Astrocyte (in vitro differentiated cells and primary cell): ENCODE results near the gene PLEKHS1. TPM values are rescaled to one million over a fixed set of nuclear protein-coding genes. Genes with fewer than 3 reads are reported as not detected.
A peak's percentile ranks its signal among the peaks of the same experiment; 100 is the strongest.

Experiments
- DNase-seq: peaks from one replicate; pipeline ENCODE4 v3.0.0-alpha.2; 2010; ENCODE audit warnings: low read depth
- FAIRE-seq: peaks from 2 replicates; lab custom pipeline; 2011; peaks lifted over from hg19 to GRCh38; lab: Jason Lieb, UNC
- H2AFZ ChIP-seq: 2 replicates; pipeline ENCODE4 v1.6.0; 2012; ENCODE audit warnings: low read depth, low read length, inconsistent platforms
- H3K27ac ChIP-seq: 2 replicates; pipeline ENCODE4 v1.5.1; 2011; ENCODE audit warnings: low read depth, low read length, inconsistent platforms
- H3K27me3 ChIP-seq: 2 replicates; pipeline ENCODE4 v1.6.0; 2011; ENCODE audit warnings: low read length, inconsistent platforms; ENCODE audit not compliant: insufficient read depth
- H3K36me3 ChIP-seq: 2 replicates; pipeline ENCODE4 v1.5.1; 2011; ENCODE audit warnings: low read length, inconsistent platforms; ENCODE audit not compliant: insufficient read depth
- H3K4me1 ChIP-seq: 2 replicates; pipeline ENCODE4 v1.5.1; 2011; ENCODE audit warnings: low read length, inconsistent platforms; ENCODE audit not compliant: insufficient read depth
- H3K4me2 ChIP-seq: 2 replicates; pipeline ENCODE4 v1.6.0; 2012; ENCODE audit warnings: low read length, inconsistent platforms
- H3K4me3 ChIP-seq: 2 replicates; pipeline ENCODE4 v1.5.1; 2011; ENCODE audit warnings: low read depth, mild to moderate bottlenecking, low read length, inconsistent platforms; ENCODE audit not compliant: insufficient read depth
- H3K79me2 ChIP-seq: 2 replicates; pipeline ENCODE4 v1.6.0; 2012; ENCODE audit warnings: mild to moderate bottlenecking, low read length, inconsistent platforms; ENCODE audit not compliant: insufficient read depth
- H3K9ac ChIP-seq: 2 replicates; pipeline ENCODE4 v1.6.0; 2012; ENCODE audit warnings: mild to moderate bottlenecking, low read length, inconsistent platforms
- H3K9me3 ChIP-seq: 2 replicates; pipeline ENCODE4 v1.5.1; 2012; ENCODE audit warnings: low read depth, mild to moderate bottlenecking, low read length, inconsistent platforms; ENCODE audit not compliant: insufficient read depth
- H4K20me1 ChIP-seq: 2 replicates; pipeline ENCODE4 v1.6.0; 2012; ENCODE audit warnings: low read length, inconsistent platforms; ENCODE audit not compliant: insufficient read depth
- H3K27ac Mint-ChIP-seq: one replicate; pipeline ENCODE4 v1.8.0; 2021; ENCODE audit warnings: mild to moderate bottlenecking, mixed read lengths; ENCODE audit not compliant: unreplicated experiment
- H3K27me3 Mint-ChIP-seq: one replicate; pipeline ENCODE4 v1.8.0; 2021; ENCODE audit warnings: low read depth, mixed read lengths; ENCODE audit not compliant: unreplicated experiment
- H3K36me3 Mint-ChIP-seq: one replicate; pipeline ENCODE4 v1.8.0; 2021; ENCODE audit warnings: low read depth, mixed read lengths; ENCODE audit not compliant: unreplicated experiment
- H3K4me1 Mint-ChIP-seq: one replicate; pipeline ENCODE4 v1.8.0; 2021; ENCODE audit warnings: low read depth, mixed read lengths; ENCODE audit not compliant: unreplicated experiment
- H3K4me3 Mint-ChIP-seq: one replicate; pipeline ENCODE4 v1.8.0; 2021; ENCODE audit warnings: mild to moderate bottlenecking, moderate library complexity, mixed read lengths; ENCODE audit not compliant: unreplicated experiment
- H3K9me3 Mint-ChIP-seq: one replicate; pipeline ENCODE4 v1.8.0; 2021; ENCODE audit warnings: mild to moderate bottlenecking, mixed read lengths; ENCODE audit not compliant: unreplicated experiment
- EZH2 ChIP-seq: IDR thresholded peaks from 2 replicates; pipeline ENCODE4 v1.6.1; 2012; ENCODE audit warnings: mild to moderate bottlenecking, low read length, inconsistent platforms; ENCODE audit not compliant: insufficient read depth
- total RNA-seq: library from RNA; stranded (reverse); gene quantifications from 2 replicates; pipeline ENCODE4 v1.2.1, GENCODE V29; 2021
- TF ChIP-seq, protein P1 (sequence below): IDR thresholded peaks from 2 replicates; pipeline ENCODE4 v1.5.1; 2011; ENCODE audit warnings: low read depth, mild to moderate bottlenecking, inconsistent platforms, low read length, moderate library complexity; ENCODE audit not compliant: insufficient read depth

The PLEKHS1 gene
- total RNA-seq, 1 donor from 2014 or later: not detected

DNA sequence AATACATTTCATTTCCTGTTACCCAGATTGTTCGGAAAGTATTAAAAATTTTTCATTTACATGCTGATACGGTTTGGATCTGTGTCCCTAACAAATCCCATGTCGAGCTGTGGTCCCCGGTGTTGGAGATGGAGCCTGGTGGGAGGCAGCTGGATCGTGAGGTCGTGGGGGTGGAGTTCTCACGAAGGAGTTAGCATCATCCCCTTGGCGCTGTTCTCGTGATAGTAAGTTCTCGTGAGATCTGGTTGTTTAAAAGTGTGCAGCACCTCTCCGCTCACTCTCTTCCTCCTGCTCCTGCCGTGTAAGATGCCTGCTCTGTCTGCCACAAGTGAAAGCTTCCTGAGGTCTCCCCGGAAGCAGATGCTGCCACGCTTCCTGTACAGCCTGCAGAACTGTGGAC is 30.9 kb downstream of the PLEKHS1 start:
- peaks cover 25% of the 10 kb centered on the region for H3K27me3 Mint-ChIP-seq
- no peak overlapping the region for H3K4me3 Mint-ChIP-seq

DNA sequence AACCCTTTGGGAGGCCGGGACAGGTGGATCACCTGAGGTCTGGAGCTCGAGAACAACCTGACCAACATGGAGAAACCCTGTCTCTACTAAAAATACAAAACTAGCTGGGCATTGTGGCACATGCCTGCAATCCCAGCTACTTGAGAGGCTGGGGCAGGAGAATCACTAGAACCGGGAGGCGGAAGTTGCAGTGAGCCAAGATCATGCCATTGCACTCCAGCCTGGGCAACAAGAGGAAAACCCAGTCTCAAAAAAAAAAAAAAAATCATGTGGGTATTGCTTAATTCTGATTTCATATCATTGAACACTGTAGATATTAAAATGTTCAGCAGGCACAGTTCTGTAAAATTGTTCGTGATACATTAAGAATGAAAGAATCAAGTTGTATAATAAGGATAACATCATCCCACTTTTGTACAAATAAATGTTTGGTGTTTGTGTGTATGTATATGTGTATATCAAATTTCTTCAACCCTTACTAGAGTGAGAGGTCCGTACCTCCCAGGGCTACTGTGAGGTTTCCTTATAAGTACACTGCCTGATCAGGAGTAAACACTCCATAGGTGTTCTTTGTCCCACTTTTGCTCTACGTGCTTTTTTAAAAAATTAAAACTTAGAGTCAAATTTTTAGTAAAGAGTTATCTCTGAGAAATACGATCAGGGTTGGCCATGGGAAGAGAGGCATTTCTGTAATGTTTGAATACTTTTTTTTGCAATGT is 31.7 kb downstream of the PLEKHS1 start:
- FAIRE-seq (no peak), DNase-seq (no peak)
- no peaks in the 10 kb centered on the region for H3K79me2 ChIP-seq
- no peak overlapping the region for H3K9ac ChIP-seq
- peaks cover 8% of the 10 kb centered on the region for H3K27me3 ChIP-seq
- H3K4me2 ChIP-seq: no peak overlapping the region
- H3K4me3 ChIP-seq: no peak overlapping the region
- Mint-ChIP-seq H3K36me3 (no peaks in the 10 kb centered on the region), H3K27ac (no peak overlapping the region), H3K27me3 (peaks cover 25% of the 10 kb centered on the region), H3K9me3 (peaks cover 2% of the 10 kb centered on the region), H3K4me3 (no peak overlapping the region), H3K4me1 (no peaks in the 10 kb centered on the region)
- peaks cover under 1% of the 10 kb centered on the region for H3K4me1 ChIP-seq
- TF ChIP-seq, protein P1, sequence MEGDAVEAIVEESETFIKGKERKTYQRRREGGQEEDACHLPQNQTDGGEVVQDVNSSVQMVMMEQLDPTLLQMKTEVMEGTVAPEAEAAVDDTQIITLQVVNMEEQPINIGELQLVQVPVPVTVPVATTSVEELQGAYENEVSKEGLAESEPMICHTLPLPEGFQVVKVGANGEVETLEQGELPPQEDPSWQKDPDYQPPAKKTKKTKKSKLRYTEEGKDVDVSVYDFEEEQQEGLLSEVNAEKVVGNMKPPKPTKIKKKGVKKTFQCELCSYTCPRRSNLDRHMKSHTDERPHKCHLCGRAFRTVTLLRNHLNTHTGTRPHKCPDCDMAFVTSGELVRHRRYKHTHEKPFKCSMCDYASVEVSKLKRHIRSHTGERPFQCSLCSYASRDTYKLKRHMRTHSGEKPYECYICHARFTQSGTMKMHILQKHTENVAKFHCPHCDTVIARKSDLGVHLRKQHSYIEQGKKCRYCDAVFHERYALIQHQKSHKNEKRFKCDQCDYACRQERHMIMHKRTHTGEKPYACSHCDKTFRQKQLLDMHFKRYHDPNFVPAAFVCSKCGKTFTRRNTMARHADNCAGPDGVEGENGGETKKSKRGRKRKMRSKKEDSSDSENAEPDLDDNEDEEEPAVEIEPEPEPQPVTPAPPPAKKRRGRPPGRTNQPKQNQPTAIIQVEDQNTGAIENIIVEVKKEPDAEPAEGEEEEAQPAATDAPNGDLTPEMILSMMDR: no peak
- TF ChIP-seq EZH2: no peak
- no peaks in the 10 kb centered on the region for H4K20me1 ChIP-seq
- no peaks in the 10 kb centered on the region for H3K9me3 ChIP-seq
- H3K27ac ChIP-seq: no peak overlapping the region
- no peak overlapping the region for H2AFZ ChIP-seq
- no peaks in the 10 kb centered on the region for H3K36me3 ChIP-seq

More for the DNA sequence above, 30.9 kb downstream of the PLEKHS1 start:
- Mint-ChIP-seq H3K27ac (no peak overlapping the region), H3K36me3 (no peaks in the 10 kb centered on the region), H3K4me1 (no peaks in the 10 kb centered on the region), H3K9me3 (peaks cover 2% of the 10 kb centered on the region)
- no peaks in the 10 kb centered on the region for H3K4me1 ChIP-seq
- no peak overlapping the region for H3K27ac ChIP-seq
- H3K4me3 ChIP-seq: no peak overlapping the region
- no peaks in the 10 kb centered on the region for H3K9me3 ChIP-seq
- FAIRE-seq: no peak
- no peaks in the 10 kb centered on the region for H4K20me1 ChIP-seq
- H3K36me3 ChIP-seq: no peaks in the 10 kb centered on the region
- H2AFZ ChIP-seq: no peak overlapping the region
- H3K27me3 ChIP-seq: peaks cover 8% of the 10 kb centered on the region
- no peak overlapping the region for H3K4me2 ChIP-seq
- DNase-seq: no peak
- H3K79me2 ChIP-seq: no peaks in the 10 kb centered on the region
- TF ChIP-seq, protein P1: no peak
- TF ChIP-seq EZH2: no peak
- no peak overlapping the region for H3K9ac ChIP-seq

GRCh38 chr10:113788604-113789083 is 37.2 kb downstream of the PLEKHS1 start:
- FAIRE-seq: peak; percentile 94
- H3K4me2 ChIP-seq: peak overlapping the region; percentile 47
- H3K27ac Mint-ChIP-seq: peak overlapping the region; percentile 84

More at GRCh38 chr10:113788604-113789083, 37.2 kb downstream of the PLEKHS1 start:
- TF ChIP-seq, protein P1: no peak
- no peak for TF ChIP-seq EZH2
- H3K4me3 ChIP-seq: no peak overlapping the region
- no peaks in the 10 kb centered on the region for H3K9me3 ChIP-seq
- peak overlapping the region; percentile 16 for H3K27ac ChIP-seq
- H3K79me2 ChIP-seq: no peaks in the 10 kb centered on the region
- no peaks in the 10 kb centered on the region for H4K20me1 ChIP-seq
- Mint-ChIP-seq H3K27me3 (peaks cover 14% of the 10 kb centered on the region), H3K4me3 (no peak overlapping the region), H3K9me3 (no peaks in the 10 kb centered on the region), H3K36me3 (no peaks in the 10 kb centered on the region), H3K4me1 (peaks cover 8% of the 10 kb centered on the region)
- peaks cover 9% of the 10 kb centered on the region for H3K4me1 ChIP-seq
- peaks cover under 1% of the 10 kb centered on the region for H3K27me3 ChIP-seq
- no peak overlapping the region for H3K9ac ChIP-seq
- H3K36me3 ChIP-seq: no peaks in the 10 kb centered on the region
- DNase-seq: peak; percentile 95
- peak overlapping the region; percentile 59 for H2AFZ ChIP-seq
